CD4-positive, alpha-beta T cell treated with Interleukin-10 for 1 hour (primary cell): ENCODE results near the gene PSAT1.

Experiments used
- DNase-seq: peaks from one replicate; pipeline ENCODE4 v3.0.0-alpha.2; 2020

PSAT1 gene

DNA sequence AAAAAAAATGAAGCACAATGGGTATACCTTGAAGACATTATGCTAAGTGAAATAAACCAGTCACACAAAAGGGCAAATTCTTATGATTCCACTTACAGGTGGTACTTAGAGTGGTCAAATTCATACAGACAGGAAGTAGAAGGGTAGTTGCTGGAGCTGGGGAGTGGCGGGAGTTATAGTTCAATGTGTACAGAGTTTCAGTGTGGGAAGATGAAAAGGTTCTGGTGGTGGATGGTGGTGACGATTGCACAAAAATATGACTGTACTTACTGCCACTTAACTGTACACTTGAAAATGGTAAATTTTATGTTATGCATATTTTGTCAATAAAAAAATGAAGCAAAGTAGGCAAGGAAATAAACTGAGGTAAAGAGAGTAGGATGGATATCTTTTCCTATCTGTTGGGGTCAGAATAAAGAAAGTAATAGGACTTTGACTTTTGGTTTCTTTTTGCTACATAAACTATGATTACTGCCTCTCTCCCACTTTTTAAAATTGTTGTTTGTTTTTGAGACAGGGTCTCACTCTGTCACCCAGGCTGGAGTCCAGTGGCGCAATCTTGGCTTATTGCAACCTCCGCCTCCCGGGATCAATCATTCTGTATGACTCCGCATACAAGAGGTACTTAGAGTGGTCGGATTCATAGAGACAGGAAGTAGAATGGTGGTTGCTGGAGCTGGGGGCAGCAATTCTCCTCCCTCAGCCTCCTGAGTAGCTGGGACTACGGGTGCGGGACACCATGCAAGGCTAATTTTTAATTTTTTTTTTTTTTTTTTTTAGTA lies 4.0 kb upstream of the PSAT1 start:
- peak; percentile 23 for DNase-seq

DNA sequence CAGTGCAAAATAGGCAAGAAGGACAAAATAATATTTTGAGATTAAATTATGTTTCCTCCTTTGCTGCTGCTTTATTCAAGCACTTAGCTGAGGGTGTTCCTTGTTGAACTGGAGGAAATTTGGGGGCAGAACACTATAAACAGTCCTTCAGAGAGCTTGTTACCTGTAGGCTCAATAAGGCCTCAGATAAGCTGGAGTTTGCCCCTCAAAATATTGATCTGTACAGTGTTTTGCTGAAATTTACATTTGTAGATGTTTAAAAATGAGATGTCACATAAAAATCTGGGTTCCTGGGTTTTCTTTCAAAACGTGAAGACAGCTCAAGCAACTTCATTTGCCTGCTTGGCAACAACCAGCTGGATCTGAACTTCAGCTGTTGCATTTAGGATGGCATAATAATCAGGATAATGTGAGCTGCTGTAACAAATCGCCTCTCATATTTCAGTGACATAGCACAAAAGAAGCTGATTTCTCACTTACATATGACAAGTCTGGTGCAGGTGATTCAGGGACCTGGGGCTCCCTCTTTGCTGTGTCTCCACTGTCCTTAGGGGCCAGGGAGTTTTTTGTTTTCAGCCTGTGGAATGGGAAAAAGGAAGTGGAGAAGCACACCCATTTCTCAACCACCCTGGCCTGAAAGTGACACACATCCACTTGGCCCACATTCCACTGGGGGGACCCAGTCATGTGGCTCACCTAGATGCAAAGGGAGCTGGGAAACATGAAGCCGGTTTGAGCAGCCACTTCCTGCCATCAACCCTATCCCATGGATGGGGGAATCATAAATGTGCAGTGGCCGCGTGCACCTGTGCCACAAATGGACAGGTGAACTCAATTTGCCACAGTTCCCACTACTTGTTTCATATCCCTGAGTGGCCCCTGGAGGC lies 2.4 kb upstream of the PSAT1 start:
- no peak for DNase-seq

DNA sequence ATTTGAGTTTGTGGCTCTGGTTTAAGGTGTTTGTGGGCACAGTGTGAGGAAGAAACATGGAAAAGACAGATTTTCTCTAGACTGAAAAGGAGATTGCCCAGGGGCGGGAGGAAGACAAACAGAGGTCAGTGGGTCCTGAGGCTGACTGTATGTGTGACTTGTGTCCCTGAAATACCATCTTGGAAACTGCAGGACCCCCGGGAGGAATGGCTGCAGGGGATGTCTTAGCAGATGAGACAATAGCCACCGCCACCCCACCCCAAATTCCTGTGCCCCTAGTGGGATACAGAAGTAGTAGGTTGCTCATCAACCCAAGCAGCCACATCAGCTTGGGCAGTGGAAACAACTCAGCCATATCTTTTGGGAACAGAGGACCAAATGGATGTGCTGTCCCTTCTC lies 1.7 kb upstream of the PSAT1 start:
- DNase-seq = no peak

DNA sequence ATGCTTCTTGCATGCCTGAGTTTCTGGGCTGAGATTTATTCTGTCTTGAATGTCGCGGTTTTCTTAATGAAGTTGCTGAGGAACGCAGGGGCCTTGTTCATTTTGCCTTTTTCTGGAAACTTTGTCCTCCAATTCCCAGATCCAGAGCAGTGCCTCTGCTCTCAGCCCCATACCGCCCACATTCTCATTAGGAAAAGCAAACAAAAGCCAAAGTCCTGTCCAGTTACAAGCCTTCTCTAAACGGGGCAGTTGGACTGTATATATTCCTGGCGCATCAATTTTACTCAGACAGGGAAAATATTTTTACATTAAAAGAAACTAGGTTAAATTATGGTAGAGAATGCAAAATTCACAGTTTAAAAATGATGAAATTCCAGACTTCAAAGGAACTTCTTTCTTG lies 1.2 kb upstream of the PSAT1 start:
- no peak for DNase-seq

DNA sequence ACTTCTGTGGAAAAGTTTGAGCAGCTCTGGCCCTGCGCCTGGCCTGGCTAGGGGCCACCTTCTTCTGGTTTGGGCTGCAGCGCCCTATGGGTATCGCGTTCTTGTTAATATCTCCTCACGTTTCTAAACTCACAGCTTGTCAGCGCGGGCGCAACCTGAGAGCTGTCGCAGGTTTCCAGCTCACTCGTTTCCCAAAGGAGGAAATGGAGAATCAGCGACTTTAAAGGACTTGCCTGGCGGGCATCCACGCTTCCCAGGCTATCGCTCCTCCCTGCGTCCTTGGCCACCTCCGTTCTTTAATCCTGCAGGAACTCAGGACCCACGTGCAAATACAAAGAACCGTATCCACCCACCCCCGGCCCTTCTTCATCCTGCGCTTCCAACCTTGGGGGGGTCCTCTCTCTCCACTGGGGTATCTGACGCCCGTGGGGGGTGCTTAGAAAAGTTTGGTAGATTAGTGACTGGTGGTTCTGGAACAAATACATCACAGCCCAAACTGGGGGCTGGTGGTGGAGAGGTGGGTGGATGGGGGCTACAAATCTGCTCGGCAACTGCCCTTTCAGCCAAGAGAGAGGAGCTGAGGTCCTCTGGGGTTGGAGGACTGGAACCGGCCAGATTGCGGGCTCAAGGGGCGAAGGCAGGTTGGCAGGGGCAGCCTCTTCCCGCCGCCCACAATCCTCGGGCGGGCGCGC lies 578 bp upstream of the PSAT1 start:
- no peak for DNase-seq

DNA sequence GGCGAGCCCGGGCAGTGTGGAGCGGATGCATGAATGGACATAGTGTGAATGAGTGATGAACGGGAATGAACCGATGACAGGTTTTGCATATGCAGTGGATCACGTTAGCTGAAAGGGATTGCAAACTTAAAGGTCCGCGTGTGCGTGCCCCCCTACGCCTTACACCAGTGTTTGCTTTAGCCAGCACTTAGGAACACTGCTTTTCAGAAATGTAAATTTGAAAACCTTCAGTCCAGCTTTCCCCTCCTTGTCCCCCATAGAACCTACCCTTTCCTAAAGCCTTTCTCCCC lies 692 bp downstream of the PSAT1 start:
- no peak for DNase-seq

DNA sequence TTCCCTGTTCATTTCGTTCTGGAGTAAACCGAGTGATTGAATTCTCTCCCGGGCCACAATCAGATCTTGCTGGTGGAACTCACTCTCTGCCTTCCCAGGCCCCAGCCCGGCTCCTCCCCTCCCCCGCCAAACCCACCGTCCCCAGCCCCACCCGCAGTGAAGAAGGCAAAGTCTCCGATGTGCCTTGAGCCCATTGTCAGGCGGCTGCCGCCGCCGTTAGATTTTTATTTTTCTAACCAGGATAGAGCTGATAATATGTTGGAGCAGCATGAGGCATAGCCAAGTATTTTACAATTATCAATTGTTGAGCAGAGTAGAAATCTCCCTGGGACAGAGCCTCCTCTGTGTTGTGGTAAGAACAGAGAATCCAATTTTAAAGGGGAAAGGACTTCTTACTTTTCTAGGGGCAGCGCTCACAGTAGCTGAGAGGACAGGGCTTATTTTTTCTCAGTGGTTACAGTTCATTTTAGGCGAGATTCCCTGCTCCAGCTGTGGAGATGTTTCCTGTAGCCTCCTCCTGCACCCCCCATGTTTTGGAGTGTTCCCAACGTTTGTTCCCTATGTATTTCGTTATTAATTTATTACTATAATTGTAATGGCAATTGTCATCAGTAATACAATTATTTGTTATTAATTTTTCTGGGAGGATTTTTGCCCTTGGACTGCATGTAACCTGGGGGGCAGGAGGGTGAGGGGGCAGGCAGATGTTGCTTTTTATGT lies 1.3 kb downstream of the PSAT1 start:
- DNase-seq = no peak

DNA sequence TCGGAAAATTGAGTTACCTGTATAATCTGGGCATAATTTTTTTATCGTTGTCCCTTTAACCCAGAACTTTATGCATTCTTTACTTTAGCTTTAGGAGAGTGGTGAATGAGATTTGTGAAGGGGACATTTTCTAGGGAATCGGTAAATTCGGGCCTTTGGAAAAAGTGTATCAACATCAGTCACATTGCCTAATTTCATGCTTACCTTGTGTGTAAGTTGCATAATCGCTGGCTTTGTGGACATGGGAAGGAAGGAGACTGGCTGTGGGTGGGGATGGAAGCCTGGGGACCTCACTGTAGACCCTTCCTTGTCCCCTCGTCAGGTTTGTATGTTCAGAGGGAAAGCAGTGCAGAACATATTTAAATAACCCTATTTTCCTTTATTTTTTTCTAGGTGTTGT lies 3.3 kb downstream of the PSAT1 start:
- DNase-seq = no peak

DNA sequence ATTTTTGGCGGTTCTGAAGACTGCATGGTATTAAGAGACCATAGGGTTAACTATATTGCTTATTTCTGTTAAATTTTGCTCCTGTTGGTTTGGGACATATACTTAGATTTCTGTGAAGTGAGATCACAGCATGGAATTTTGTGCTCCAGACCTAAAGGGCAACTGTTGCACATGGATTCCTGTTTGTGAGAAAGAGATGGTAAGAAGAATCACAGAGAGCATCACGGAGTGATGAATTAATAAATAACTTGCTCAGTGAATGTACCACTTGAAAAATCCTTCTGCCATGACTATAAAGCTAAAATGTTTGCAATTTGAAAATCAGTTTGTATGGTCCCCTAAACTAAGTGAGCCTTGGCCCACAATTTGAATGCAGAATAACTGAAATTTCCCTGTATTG lies 4.5 kb downstream of the PSAT1 start:
- DNase-seq = no peak

DNA sequence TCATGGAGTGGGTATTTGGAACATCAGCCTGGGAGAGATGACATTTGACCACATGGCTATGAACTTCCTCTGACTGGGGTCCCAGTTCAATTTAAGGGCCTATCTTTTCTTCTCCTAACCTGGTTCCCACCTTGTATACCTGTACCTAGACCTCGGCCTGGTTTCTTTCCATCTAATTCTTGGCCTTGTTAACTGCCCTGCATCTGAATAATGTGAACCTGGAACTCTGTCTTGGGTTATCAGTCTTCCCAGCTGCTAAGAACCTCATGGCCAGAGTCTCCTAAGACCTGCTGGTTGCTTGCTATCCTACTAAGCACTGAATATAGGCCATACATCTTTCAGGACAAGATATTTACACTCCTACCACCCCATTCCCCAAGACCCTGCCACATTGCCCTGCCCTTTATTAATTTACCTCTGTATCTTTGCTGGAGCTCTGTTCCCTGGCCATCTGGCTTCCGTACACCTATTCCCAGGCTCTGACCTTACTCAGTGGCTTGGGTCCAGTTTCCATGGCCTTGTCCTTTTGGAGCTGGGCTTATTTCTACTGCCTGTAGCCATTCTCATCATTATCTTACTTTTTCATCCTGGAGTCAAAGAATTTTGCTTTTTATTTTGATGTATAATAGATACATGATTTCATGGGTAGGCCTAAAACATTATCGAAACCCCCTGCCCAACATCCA lies 6.6 kb downstream of the PSAT1 start:
- no peak for DNase-seq

DNA sequence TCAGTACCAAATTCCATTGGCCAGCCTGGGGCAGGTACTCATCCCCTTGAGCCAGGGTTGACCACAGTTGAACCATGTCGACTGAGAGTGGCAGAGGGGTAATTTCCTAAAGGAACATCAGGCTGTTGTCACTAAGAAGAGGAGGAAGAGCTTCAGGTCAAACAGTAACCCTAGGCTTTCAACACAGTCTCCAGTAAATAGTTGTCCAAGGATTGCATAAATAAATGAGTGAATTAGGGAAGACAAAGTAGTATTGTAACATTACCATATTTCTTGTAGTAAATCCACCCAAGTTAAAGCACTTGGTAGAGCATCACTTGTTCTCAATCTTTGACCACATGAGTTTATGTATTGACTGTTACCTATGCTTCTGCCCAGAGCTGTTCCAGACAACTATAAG lies 7.4 kb downstream of the PSAT1 start:
- DNase-seq = no peak

DNA sequence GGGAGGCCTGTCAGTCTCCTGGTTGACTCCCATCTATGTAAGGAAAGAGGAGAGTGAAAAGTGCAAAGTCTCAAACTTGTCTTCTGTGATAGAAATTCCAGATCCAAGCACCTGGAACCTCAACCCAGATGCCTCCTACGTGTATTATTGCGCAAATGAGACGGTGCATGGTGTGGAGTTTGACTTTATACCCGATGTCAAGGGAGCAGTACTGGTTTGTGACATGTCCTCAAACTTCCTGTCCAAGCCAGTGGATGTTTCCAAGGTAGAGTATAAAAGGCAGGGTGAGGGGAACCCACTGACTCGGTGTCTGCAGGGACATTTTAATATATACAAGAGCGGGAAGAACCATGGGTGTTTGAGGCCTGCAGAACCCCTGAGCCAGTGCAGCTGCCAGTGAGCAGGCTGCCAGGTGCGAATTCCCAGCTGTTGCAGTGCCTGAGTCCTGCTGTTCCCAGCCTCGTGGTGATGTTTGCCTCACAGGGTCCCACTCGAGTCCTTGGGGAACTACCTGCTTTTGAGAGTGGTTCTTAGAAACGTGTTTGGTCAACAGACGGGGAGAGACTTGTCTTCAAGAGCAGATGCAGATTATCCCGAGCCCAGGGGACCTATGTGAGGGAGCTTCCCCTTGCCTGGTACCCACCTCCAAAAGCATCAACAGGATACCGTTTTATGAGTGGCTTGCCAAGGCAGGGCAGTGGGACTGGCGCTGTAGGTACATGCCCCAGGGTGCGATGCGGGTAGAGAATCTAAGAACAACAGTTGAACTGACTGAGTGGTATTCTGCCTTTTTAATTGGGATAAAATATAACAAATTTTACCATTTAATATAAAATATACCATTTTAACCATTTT lies 9.5 kb downstream of the PSAT1 start:
- no peak for DNase-seq

DNA sequence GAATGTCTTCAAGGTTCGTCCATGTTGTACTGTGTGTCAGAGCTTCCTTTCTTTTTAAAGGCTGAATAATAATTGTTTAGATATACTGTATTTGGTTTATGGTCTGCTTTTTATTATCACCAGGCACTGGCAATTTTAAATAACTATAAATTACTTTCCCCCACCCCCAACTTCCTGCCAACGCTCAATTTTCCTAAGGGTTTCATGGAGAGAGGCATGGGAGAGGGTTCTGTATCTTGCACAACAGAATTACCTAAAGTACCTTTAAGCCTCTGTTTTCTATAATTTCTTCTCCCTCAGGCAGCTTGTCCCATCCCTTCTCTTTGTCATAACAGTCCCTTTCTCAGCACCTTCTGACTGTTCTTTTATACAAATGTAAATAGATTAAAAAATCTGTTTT lies 10.4 kb downstream of the PSAT1 start:
- DNase-seq = no peak

DNA sequence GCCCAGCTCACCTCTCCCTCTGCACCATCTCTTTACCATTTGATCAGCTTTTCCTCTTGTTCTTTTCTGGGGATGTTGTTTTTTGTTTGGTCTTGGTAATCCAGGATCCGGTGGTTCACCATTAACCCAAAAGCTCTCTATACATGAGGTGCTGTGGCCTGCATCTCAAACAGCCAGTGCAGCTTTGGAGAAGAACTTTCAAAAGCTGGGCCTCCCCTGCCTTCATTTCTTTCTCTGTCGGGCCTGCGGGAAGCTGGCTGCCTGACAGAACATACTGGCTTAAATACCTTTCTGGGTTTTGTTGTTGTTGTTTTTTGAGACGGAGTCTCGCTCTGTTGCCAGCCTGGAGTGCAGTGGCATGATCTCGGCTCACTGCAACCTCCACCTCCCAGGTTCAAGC lies 12.1 kb downstream of the PSAT1 start:
- no peak for DNase-seq

DNA sequence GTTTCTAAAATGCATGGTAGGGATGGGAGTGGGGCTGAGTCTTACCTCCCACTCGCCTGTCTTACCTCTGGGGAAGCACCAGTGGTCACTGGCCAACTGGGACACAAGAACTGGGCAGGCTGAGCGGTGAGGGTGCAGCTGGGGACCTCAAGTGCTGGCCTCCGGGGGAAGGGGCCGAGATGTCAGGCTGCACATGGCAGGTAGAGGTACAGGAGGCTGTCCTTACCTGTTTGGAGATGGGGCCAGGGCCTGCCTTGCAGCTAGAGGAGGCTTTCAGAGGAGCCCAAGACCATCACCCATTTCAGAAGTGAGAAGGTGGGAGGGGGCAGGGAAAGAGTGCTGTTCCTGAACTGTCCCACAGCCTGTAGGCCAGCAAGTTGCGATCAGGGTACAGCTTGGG lies 14.2 kb downstream of the PSAT1 start:
- DNase-seq = no peak

DNA sequence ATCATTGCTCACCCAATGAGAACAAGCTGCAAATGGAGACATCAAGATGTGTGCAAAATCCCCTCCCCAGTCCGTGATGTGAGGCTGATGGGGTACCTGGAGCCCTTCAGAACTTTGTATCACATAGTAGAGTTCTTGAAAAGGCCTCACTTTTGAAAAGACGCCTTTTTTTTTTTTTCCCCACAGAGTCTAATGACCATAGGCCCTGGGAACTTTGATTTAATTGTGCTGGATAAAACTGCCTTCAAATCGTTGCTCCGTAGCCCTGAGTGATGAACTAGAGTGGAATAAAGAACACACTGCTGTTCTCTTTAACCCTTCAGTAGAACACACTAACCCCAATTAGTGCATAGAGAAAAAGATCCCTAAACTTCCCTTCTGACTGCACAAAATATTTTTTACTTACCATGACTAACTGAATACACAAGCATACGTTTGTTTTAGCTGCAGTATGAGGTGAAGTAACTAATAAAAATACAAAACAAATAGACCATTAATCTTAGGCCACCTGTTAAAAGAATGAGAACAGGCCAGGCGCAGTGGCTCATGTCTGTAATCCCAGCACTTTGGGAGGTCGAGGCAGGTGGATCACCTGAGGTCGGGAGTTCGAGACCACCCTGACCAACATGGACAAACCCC lies 15.1 kb downstream of the PSAT1 start:
- no peak for DNase-seq

DNA sequence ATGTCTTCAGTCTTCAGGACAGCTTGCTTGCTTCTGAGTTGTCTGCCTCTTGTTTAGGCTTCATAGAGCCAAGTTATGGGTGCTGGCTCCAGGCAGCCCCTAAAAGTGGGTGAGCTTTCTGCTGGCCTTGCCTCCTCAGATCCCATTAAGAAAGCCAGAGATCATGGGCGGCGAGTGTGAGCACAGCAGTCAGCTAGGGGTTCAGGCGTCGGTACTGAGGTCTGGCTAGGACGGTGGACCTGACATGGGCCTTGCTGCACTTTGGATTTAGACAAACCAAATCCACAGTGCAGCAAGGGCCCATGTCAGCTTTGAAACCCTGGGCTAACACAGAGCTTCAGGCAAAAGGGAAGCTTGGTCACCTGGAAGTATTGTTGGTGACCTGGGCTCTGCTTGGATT lies 17.6 kb downstream of the PSAT1 start:
- DNase-seq = no peak

DNA sequence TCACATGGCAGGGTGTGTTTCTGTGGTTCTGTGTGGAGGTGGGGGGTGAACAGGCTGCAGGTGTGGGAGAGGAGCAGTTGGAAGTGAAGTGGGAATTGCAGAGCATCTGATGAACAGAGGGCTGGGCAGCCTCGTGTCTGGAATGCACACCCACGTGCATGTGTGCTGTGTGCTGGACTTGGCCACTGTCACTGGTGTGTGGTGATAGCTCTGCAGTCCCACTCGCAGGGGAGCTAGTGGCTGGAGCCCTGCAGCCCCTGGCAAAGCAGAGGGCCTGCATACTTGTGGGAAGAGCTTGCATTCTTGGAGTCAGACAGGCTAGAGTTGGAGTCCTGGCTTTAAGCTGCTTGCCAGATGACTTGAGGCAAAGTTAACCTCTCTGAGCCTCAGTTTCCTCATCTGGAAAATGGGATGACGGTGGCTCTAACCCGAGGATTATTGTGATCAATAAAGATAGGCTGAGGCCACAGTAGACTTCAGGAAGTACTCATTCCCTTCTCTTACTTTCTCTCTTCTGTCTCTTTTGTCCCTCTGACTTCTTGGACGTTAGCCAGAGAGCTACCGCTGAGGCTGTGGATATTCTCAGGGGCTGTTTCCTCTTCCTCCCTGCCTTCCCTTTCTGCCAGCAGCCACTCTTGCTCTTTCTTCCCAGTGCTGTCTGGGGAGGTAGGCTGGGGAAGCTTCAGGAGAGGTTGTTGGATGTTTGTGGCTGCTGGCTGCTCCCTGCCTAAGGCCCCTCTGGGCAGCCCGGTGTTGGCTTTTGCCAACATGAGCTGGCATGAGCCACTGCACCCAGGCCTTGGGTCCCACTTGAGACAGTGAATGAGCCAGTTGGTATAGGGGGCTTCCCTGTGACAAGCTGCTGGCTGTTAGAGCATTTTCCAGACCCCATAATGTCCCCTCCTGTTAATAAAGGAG lies 18.3 kb downstream of the PSAT1 start:
- DNase-seq = no peak

DNA sequence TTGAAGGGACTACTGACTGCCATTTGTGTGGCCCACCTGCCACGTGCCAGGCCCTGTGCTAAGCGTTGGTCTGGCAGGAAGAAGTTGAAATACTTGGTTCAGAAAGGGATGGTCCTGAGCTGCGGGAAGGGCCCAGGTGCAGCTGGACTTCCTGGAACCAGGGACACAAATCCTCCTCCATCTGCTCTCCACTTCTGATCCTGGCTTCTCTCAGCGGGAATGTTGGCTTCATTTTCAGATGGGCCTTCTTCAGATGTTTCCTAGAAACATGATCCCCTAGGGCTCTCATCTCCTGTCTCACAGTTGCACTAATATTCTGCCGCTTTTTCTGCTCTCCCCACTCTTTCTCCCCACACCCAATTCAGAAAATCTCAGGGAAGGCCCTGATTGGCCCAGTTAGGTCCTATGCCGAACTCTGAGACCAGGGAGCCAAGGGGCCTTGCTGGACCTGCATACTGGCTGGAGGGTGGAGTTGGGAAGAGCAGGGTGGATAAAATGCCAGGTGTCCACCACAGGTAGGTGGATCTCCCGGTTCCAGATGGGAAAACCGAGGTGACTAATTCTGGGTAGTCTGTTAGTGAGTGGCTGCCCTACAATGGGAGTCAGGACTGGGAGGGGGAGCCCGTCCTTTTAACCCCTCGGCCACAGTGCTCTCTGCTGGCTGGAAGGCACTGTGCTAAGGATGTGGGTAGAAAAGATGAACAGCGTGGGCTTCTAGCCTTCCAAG lies 19.4 kb downstream of the PSAT1 start:
- DNase-seq = no peak
